Central memory CD4-positive, alpha-beta T cell (primary cell): Measurements from ENCODE around the gene GIMAP8.

Experiments used
- DNase-seq: peaks from one replicate; pipeline ENCODE4 v3.0.0; 2022

GIMAP8 gene

GRCh38 chr7:150412016-150412415 lies 38.4 kb upstream of the GIMAP8 start:
- no peak for DNase-seq

GRCh38 chr7:150412518-150413488 lies 37.6 kb upstream of the GIMAP8 start:
- DNase-seq, result no peak

GRCh38 chr7:150413640-150414081 lies 36.8 kb upstream of the GIMAP8 start:
- no peak for DNase-seq

- DNase-seq, result no peak
Measured at GRCh38 chr7:150415161-150416153, 35.0 kb upstream of the GIMAP8 start.

- no peak for DNase-seq
Measured at GRCh38 chr7:150417239-150417638, 33.2 kb upstream of the GIMAP8 start.

GRCh38 chr7:150417863-150418262 lies 32.6 kb upstream of the GIMAP8 start:
- no peak for DNase-seq

- DNase-seq, result no peak
Measured at GRCh38 chr7:150420242-150420641, 30.2 kb upstream of the GIMAP8 start.

- peak; percentile 75 for DNase-seq
Measured at GRCh38 chr7:150420987-150421674, 29.3 kb upstream of the GIMAP8 start.

- no peak for DNase-seq
Measured at GRCh38 chr7:150421831-150422230, 28.6 kb upstream of the GIMAP8 start.

- no peak for DNase-seq
Measured at GRCh38 chr7:150425670-150426069, 24.8 kb upstream of the GIMAP8 start.

GRCh38 chr7:150428671-150429451 lies 21.6 kb upstream of the GIMAP8 start:
- DNase-seq, result no peak

GRCh38 chr7:150429699-150430098 lies 20.7 kb upstream of the GIMAP8 start:
- DNase-seq, result no peak

GRCh38 chr7:150430465-150431085 lies 19.9 kb upstream of the GIMAP8 start:
- no peak for DNase-seq

- DNase-seq, result no peak
Measured at GRCh38 chr7:150431839-150432658, 18.4 kb upstream of the GIMAP8 start.

- no peak for DNase-seq
Measured at GRCh38 chr7:150432915-150433892, 17.2 kb upstream of the GIMAP8 start.

- DNase-seq, result no peak
Measured at GRCh38 chr7:150434240-150434639, 16.2 kb upstream of the GIMAP8 start.

GRCh38 chr7:150435047-150435389 lies 15.4 kb upstream of the GIMAP8 start:
- DNase-seq, result no peak

GRCh38 chr7:150435390-150436073 lies 14.9 kb upstream of the GIMAP8 start:
- DNase-seq, result no peak

- no peak for DNase-seq
Measured at GRCh38 chr7:150439967-150440366, 10.5 kb upstream of the GIMAP8 start.
